D721Med (cell line): Measurements from ENCODE around the gene BRF1.

ENCODE experiments used
- DNase-seq: peaks from one replicate; pipeline ENCODE4 v3.0.0; 2011; ENCODE audit warnings: low spot score; ENCODE audit not compliant: insufficient read length
- FAIRE-seq: peaks from 2 replicates; lab custom pipeline; 2011; peaks lifted over from hg19 to GRCh38; lab: Jason Lieb, UNC
- CTCF ChIP-seq: IDR thresholded peaks from 2 replicates; pipeline ENCODE4 v1.5.1; 2012; ENCODE audit warnings: mild to moderate bottlenecking, control low read depth; ENCODE audit not compliant: insufficient read depth; ENCODE audit errors: missing control alignments

Gene BRF1

GRCh38 chr14:105178069-105178867 lies 122.5 kb downstream of the BRF1 start:
- no peak for FAIRE-seq
- TF ChIP-seq CTCF, result no peak
- no peak for DNase-seq

GRCh38 chr14:105177082-105177481 lies 123.7 kb downstream of the BRF1 start:
- DNase-seq (no peak), FAIRE-seq (no peak)
- no peak for TF ChIP-seq CTCF

DNA sequence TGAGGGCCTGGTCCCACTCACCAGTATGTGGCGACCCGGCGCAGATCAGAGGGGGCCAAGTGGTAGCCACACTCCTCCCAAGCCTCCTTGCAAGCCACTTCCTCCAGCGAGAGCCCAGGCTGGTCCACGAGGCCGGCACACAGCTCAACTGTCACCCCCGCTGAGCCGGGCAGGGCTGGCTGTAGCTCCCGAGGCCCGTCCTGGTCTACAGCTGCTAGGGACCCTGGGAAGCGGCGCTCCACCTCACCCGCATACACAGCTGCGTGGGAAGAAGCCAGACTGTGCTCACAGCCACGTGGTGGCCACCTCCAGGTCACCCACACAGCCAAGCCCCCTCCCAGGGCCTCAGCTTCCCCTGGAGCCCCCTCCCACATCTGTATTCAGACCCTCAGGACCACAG lies 124.3 kb downstream of the BRF1 start:
- TF ChIP-seq CTCF, result no peak
- FAIRE-seq (no peak), DNase-seq (no peak)

DNA sequence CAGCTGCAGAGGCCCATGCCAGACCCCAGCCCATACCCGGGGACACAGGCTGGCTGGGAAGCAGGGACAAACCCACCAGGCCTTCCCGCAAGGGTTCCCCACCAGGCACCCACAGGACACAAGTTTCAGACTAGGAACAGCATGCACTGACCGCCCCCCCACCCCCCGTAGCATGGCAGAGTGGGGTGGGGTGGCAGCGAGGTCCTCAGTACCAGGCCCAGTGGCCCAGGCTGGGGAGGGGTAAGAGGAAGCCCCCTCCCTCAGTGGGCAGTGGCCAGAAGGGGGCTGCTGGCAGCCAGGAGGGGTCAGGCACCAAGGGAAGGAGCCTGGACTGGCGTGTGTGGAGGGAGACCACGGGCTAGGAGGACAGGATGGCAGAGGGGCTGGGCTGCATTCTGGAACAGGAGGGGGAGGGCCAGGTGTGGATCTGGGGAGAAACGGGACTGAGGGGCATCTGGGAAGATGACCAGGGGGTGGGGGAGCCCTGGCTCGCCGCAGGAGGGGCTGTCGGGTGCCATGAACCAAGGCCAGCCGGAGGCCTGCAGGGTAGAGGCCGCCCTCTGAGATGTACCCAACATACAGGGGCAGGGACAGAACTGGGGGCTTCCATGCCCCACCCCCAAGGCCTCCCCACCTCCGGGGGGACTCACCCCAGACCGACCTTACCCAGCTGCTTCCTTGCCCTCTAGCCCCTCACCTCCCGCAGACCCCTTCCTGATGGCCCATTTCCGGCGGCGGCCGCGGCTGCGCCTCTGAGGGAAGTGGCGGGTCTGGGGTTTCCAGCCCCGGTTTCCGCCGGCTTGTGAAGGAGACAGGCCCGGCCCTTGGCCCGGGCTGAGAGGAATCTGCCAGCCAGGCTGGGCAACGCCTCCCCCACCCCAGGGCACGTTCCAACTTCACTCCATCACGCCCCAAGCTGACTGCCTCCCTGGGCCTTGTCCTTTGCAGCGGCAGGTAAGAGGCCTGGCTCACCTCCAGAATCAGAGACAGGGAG lies 126.6 kb downstream of the BRF1 start:
- FAIRE-seq (no peak), DNase-seq (no peak)
- no peak for TF ChIP-seq CTCF

DNA sequence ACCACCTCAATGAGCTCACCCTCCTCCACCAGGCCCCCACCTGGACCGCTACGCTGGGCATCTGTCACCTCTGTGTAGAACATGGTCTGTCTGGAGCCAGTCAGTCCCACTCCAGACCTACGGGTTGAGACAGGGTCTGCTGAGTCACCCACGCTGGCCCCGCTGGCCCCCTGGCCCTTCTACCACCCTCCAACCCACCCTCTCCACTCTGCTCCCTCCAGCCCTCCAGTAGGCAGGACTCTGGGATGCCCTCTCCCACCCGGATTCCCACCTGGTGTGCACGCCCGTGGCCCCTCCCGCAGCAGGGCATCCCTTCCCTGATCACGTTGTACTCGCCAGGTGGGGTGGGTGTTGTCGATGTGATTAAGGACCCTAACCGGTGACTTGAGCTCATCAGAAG lies 127.7 kb downstream of the BRF1 start:
- DNase-seq (no peak), FAIRE-seq (no peak)
- no peak for TF ChIP-seq CTCF

GRCh38 chr14:105172476-105172875 lies 128.3 kb downstream of the BRF1 start:
- FAIRE-seq, result no peak

More at GRCh38 chr14:105172476-105172875, 128.3 kb downstream of the BRF1 start:
- DNase-seq, result no peak
- TF ChIP-seq CTCF, result no peak
